ENCODE results near the gene IFT81. TPM values are rescaled to one million over a fixed set of nuclear protein-coding genes. Genes with fewer than 3 reads are reported as not detected.

IFT81 gene
- total RNA-seq, 1 experiment from 2014 or later = 10.5 TPM

DNA sequence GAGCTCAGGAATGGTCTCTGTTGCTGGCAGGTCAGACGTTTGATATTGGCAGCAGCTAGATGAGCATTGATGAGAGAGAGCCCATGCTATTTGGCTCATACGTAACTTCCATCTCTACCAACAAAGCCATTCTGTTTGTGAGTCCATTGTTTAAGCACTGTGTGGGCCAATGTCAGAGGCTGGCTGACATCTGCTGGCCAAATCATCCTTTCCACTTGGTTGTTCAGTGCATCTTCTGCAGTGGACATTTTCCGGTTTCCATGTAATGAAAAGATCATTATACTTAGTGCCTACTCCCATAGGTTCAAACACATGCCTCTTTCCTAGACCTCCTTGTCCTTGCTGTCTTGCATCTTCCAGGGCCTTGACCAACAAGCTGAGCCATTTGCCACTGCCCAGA, 59.2 kb downstream of the IFT81 start (continued):
- TF ChIP-seq, protein P1, sequence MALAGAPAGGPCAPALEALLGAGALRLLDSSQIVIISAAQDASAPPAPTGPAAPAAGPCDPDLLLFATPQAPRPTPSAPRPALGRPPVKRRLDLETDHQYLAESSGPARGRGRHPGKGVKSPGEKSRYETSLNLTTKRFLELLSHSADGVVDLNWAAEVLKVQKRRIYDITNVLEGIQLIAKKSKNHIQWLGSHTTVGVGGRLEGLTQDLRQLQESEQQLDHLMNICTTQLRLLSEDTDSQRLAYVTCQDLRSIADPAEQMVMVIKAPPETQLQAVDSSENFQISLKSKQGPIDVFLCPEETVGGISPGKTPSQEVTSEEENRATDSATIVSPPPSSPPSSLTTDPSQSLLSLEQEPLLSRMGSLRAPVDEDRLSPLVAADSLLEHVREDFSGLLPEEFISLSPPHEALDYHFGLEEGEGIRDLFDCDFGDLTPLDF (CRISPR knock-in tag; IDR thresholded peaks at IDR 0.05) = no peak

DNA sequence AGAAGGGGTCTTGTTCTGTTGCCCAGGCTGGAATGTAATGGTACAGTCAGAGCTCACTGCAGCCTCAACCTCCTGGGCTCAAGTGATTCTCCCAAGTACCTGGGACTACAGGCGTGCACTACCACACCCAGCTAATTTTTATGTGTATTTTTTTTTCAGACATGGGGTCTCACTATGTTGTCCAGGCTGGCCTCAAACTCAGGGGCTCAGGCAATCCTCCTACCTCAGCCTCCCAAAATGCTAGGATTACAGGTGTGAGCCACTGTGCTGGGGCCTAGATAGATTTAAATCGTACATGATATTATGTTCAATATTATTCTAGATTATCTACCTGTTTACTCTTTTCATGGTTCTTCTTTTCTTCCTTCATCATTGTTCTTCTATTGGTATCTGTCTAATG, 61.5 kb downstream of the IFT81 start:
- ATAC-seq = no peak
- POLR2A ChIA-PET = no interaction called here

DNA sequence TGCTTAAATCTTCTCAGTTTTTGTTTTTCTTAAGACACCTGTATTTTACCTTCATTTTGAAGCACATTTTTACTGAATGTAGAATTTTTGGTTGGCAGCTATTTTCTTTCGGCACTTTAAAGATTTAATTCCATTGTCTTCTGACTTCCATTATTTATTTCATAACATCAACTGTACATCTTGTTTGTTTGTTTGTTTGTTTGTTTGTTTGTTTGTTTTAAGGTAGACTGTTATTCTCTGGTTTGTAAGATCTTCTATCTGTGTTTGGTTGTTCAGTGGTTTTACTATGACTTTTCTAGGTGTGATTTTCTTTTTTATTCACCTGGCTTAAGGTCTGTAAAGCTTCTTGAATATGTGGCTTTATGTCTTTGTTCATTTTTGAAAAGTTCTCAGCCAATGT, 61.9 kb downstream of the IFT81 start:
- ChIA-PET CTCF (no interaction called here), POLR2A (no interaction called here)
- Mint-ChIP-seq H3K36me3 (peaks cover 20% of the 10 kb centered on the region), H3K4me3 (no peak overlapping the region), H3K27me3 (ENCODE audit: low read depth) (no peaks in the 10 kb centered on the region; the same call in 1 of the 2 replicates), H3K9me3 (peaks cover 17% of the 10 kb centered on the region), H3K4me1 (no peaks in the 10 kb centered on the region), H3K27ac (no peak overlapping the region)
- DNase-seq (ENCODE audit: low spot score) (no peak), ATAC-seq (no peak)
- TF ChIP-seq ZNF317 (CRISPR knock-in tag; IDR thresholded peaks at IDR 0.05; ENCODE audit: borderline replicate concordance, low read depth) (peak; percentile 89), SP1 (CRISPR knock-in tag; conservative IDR thresholded peaks at IDR 0.05) (no peak)

More for the DNA sequence above, 61.5 kb downstream of the IFT81 start:
- no peak for DNase-seq (ENCODE audit: low spot score)
- TF ChIP-seq, protein P2, sequence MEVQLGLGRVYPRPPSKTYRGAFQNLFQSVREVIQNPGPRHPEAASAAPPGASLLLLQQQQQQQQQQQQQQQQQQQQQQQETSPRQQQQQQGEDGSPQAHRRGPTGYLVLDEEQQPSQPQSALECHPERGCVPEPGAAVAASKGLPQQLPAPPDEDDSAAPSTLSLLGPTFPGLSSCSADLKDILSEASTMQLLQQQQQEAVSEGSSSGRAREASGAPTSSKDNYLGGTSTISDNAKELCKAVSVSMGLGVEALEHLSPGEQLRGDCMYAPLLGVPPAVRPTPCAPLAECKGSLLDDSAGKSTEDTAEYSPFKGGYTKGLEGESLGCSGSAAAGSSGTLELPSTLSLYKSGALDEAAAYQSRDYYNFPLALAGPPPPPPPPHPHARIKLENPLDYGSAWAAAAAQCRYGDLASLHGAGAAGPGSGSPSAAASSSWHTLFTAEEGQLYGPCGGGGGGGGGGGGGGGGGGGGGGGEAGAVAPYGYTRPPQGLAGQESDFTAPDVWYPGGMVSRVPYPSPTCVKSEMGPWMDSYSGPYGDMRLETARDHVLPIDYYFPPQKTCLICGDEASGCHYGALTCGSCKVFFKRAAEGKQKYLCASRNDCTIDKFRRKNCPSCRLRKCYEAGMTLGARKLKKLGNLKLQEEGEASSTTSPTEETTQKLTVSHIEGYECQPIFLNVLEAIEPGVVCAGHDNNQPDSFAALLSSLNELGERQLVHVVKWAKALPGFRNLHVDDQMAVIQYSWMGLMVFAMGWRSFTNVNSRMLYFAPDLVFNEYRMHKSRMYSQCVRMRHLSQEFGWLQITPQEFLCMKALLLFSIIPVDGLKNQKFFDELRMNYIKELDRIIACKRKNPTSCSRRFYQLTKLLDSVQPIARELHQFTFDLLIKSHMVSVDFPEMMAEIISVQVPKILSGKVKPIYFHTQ (CRISPR knock-in tag; IDR thresholded peaks at IDR 0.05) = no peak
- TF ChIP-seq CREM (CRISPR knock-in tag; IDR thresholded peaks at IDR 0.05) (no peak), FOXJ3 (CRISPR knock-in tag; IDR thresholded peaks at IDR 0.05; ENCODE audit: borderline replicate concordance) (no peak), NR2C2 (CRISPR knock-in tag; IDR thresholded peaks at IDR 0.05) (no peak), GTF2I (CRISPR knock-in tag; conservative IDR thresholded peaks at IDR 0.05) (no peak), SP1 (CRISPR knock-in tag; conservative IDR thresholded peaks at IDR 0.05) (no peak), NFE2L1 (CRISPR knock-in tag; IDR thresholded peaks at IDR 0.05) (no peak)
- TF ChIP-seq, protein P3, sequence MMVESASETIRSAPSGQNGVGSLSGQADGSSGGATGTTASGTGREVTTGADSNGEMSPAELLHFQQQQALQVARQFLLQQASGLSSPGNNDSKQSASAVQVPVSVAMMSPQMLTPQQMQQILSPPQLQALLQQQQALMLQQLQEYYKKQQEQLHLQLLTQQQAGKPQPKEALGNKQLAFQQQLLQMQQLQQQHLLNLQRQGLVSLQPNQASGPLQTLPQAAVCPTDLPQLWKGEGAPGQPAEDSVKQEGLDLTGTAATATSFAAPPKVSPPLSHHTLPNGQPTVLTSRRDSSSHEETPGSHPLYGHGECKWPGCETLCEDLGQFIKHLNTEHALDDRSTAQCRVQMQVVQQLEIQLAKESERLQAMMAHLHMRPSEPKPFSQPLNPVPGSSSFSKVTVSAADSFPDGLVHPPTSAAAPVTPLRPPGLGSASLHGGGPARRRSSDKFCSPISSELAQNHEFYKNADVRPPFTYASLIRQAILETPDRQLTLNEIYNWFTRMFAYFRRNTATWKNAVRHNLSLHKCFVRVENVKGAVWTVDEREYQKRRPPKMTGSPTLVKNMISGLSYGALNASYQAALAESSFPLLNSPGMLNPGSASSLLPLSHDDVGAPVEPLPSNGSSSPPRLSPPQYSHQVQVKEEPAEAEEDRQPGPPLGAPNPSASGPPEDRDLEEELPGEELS (CRISPR knock-in tag; IDR thresholded peaks at IDR 0.05) = no peak
- TF ChIP-seq, protein P4, sequence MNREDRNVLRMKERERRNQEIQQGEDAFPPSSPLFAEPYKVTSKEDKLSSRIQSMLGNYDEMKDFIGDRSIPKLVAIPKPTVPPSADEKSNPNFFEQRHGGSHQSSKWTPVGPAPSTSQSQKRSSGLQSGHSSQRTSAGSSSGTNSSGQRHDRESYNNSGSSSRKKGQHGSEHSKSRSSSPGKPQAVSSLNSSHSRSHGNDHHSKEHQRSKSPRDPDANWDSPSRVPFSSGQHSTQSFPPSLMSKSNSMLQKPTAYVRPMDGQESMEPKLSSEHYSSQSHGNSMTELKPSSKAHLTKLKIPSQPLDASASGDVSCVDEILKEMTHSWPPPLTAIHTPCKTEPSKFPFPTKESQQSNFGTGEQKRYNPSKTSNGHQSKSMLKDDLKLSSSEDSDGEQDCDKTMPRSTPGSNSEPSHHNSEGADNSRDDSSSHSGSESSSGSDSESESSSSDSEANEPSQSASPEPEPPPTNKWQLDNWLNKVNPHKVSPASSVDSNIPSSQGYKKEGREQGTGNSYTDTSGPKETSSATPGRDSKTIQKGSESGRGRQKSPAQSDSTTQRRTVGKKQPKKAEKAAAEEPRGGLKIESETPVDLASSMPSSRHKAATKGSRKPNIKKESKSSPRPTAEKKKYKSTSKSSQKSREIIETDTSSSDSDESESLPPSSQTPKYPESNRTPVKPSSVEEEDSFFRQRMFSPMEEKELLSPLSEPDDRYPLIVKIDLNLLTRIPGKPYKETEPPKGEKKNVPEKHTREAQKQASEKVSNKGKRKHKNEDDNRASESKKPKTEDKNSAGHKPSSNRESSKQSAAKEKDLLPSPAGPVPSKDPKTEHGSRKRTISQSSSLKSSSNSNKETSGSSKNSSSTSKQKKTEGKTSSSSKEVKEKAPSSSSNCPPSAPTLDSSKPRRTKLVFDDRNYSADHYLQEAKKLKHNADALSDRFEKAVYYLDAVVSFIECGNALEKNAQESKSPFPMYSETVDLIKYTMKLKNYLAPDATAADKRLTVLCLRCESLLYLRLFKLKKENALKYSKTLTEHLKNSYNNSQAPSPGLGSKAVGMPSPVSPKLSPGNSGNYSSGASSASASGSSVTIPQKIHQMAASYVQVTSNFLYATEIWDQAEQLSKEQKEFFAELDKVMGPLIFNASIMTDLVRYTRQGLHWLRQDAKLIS (CRISPR knock-in tag; IDR thresholded peaks at IDR 0.05; ENCODE audit: borderline replicate concordance) = no peak
- TF ChIP-seq, protein P5, sequence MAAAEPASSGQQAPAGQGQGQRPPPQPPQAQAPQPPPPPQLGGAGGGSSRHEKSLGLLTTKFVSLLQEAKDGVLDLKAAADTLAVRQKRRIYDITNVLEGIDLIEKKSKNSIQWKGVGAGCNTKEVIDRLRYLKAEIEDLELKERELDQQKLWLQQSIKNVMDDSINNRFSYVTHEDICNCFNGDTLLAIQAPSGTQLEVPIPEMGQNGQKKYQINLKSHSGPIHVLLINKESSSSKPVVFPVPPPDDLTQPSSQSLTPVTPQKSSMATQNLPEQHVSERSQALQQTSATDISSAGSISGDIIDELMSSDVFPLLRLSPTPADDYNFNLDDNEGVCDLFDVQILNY (CRISPR knock-in tag; IDR thresholded peaks at IDR 0.05) = no peak
- CTCF ChIA-PET = no interaction called here
- H3K4me3 Mint-ChIP-seq = no peak overlapping the region
- no peaks in the 10 kb centered on the region for H3K4me1 Mint-ChIP-seq
- H3K27ac Mint-ChIP-seq = no peak overlapping the region
- peaks cover 17% of the 10 kb centered on the region for H3K9me3 Mint-ChIP-seq
- H3K36me3 Mint-ChIP-seq = peaks cover 20% of the 10 kb centered on the region
- no peaks in the 10 kb centered on the region; the same call in 1 of the 2 replicates for H3K27me3 Mint-ChIP-seq (ENCODE audit: low read depth)
